HEK293 (cell line): ENCODE data around the gene CHCHD6.

ENCODE experiments used
- CTCF ChIA-PET: fragments of 350-600 bp; formaldehyde crosslinking; extraction: SDS; loops from one replicate; lab custom pipeline; 2021; ENCODE audit warnings: antibody characterized with exemption; lab: Yijun Ruan, JAX
- POLR2A ChIA-PET: fragments of 300-600 bp; formaldehyde crosslinking; extraction: SDS; loops from one replicate; lab custom pipeline; 2020; ENCODE audit warnings: antibody characterized with exemption, inconsistent platforms; lab: Yijun Ruan, JAX
- H3K27ac ChIP-seq: fragments of 200-500 bp; sonication (Bioruptor generic); 2 replicates; pipeline ENCODE4 v1.5.1; 2014; ENCODE audit warnings: low read depth, low read length, control low read depth, inconsistent platforms; ENCODE audit errors: extremely low read depth
- H3K36me3 ChIP-seq, 2 experiments: fragments of 200-500 bp in 1 of 2; sonication (Bioruptor generic) in 1 of 2; 1 replicate in 1 of 2; 2 replicates in 1 of 2; pipeline ENCODE4 v1.5.1; 2014 to 2017; ENCODE audit warnings: inconsistent platforms in 2 of 2, low read length in 2 of 2; ENCODE audit not compliant: control insufficient read depth in 2 of 2, insufficient read depth in 1 of 2
- H3K4me1 ChIP-seq: fragments of 200-500 bp; sonication (Bioruptor generic); 2 replicates; pipeline ENCODE4 v1.5.1; 2014; ENCODE audit warnings: mild to moderate bottlenecking, low read length, inconsistent platforms; ENCODE audit not compliant: control insufficient read depth, insufficient read depth
- H3K4me3 ChIP-seq: 2 replicates; pipeline ENCODE4 v1.5.1; 2011; ENCODE audit warnings: low read depth, mild to moderate bottlenecking, control low read depth, low read length, moderate library complexity
- H3K9me3 ChIP-seq: fragments of 200-500 bp; sonication (Bioruptor generic); 2 replicates; pipeline ENCODE4 v1.5.1; 2014; ENCODE audit warnings: low read depth, low read length, inconsistent platforms; ENCODE audit not compliant: control insufficient read depth, insufficient read depth
- BCL11B ChIP-seq: fragments of 450-650 bp; formaldehyde crosslinking; IDR thresholded peaks from 2 replicates; pipeline ENCODE4 v1.5.1; 2016; ENCODE audit warnings: low read depth, missing biosample characterization, missing genetic modification characterization
- EGR2 ChIP-seq: fragments of 450-650 bp; formaldehyde crosslinking; IDR thresholded peaks from 2 replicates; pipeline ENCODE4 v1.5.1; 2016; ENCODE audit warnings: low read depth, missing biosample characterization, missing genetic modification characterization
- GLIS2 ChIP-seq: fragments of 450-650 bp; formaldehyde crosslinking; IDR thresholded peaks from 2 replicates; pipeline ENCODE4 v1.5.1; 2016; ENCODE audit warnings: missing biosample characterization, missing genetic modification characterization
- IKZF3 ChIP-seq: fragments of 450-650 bp; IDR thresholded peaks from 2 replicates; pipeline ENCODE4 v1.5.0; 2018; ENCODE audit warnings: missing biosample characterization, mild to moderate bottlenecking, missing genetic modification characterization, moderate library complexity
- KLF1 ChIP-seq: fragments of 450-650 bp; formaldehyde crosslinking; IDR thresholded peaks from 2 replicates; pipeline ENCODE4 v1.5.1; 2016; ENCODE audit warnings: missing biosample characterization, missing genetic modification characterization
- MEIS1 ChIP-seq: sonication (generic); formaldehyde crosslinking; IDR thresholded peaks from 2 replicates; pipeline ENCODE4 v1.8.1; 2022; ENCODE audit warnings: missing genetic modification reagents, mild to moderate bottlenecking, borderline replicate concordance
- MZF1 ChIP-seq: fragments of 450-650 bp; formaldehyde crosslinking; IDR thresholded peaks from 2 replicates; pipeline ENCODE4 v1.5.1; 2017; ENCODE audit warnings: missing biosample characterization, missing genetic modification characterization, borderline replicate concordance
- OSR2 ChIP-seq: fragments of 450-650 bp; formaldehyde crosslinking; IDR thresholded peaks from 2 replicates; pipeline ENCODE4 v1.5.1; 2016; ENCODE audit warnings: missing biosample characterization, missing genetic modification characterization
- REPIN1 ChIP-seq: fragments of 450-650 bp; formaldehyde crosslinking; IDR thresholded peaks from 2 replicates; pipeline ENCODE4 v1.5.1; 2017; ENCODE audit warnings: missing biosample characterization, missing genetic modification characterization, low read depth
- SCRT2 ChIP-seq: fragments of 450-650 bp; formaldehyde crosslinking; IDR thresholded peaks from 2 replicates; pipeline ENCODE4 v1.5.1; 2016; ENCODE audit warnings: missing biosample characterization, missing genetic modification characterization
- ZBTB8A ChIP-seq: fragments of 450-650 bp; formaldehyde crosslinking; IDR thresholded peaks from 2 replicates; pipeline ENCODE4 v1.5.1; 2016; ENCODE audit warnings: missing biosample characterization, missing genetic modification characterization
- ZFP3 ChIP-seq: fragments of 450-650 bp; formaldehyde crosslinking; IDR thresholded peaks from 2 replicates; pipeline ENCODE4 v1.5.1; 2016; ENCODE audit warnings: low read depth, missing biosample characterization, missing genetic modification characterization
- ZNF10 ChIP-seq: fragments of 450-650 bp; formaldehyde crosslinking; IDR thresholded peaks from 2 replicates; pipeline ENCODE4 v1.5.1; 2017; ENCODE audit warnings: missing biosample characterization, missing genetic modification characterization
- ZNF138 ChIP-seq: fragments of 450-650 bp; formaldehyde crosslinking; IDR thresholded peaks from 2 replicates; pipeline ENCODE4 v1.5.1; 2016; ENCODE audit warnings: missing biosample characterization, missing genetic modification characterization, borderline replicate concordance
- ZNF214 ChIP-seq: fragments of 450-650 bp; formaldehyde crosslinking; IDR thresholded peaks from 2 replicates; pipeline ENCODE4 v1.5.1; 2017; ENCODE audit warnings: missing biosample characterization, mild to moderate bottlenecking, missing genetic modification characterization, borderline replicate concordance
- ZNF221 ChIP-seq: fragments of 450-650 bp; formaldehyde crosslinking; IDR thresholded peaks from 2 replicates; pipeline ENCODE4 v1.5.1; 2017; ENCODE audit warnings: missing biosample characterization, missing genetic modification characterization, borderline replicate concordance
- ZNF239 ChIP-seq: fragments of 450-650 bp; formaldehyde crosslinking; IDR thresholded peaks from 2 replicates; pipeline ENCODE4 v1.5.1; 2016; ENCODE audit warnings: missing biosample characterization, missing genetic modification characterization
- ZNF311 ChIP-seq: fragments of 450-650 bp; formaldehyde crosslinking; IDR thresholded peaks from 2 replicates; pipeline ENCODE4 v1.5.1; 2017; ENCODE audit warnings: missing biosample characterization, missing genetic modification characterization, borderline replicate concordance
- ZNF416 ChIP-seq: fragments of 450-650 bp; formaldehyde crosslinking; IDR thresholded peaks from 2 replicates; pipeline ENCODE4 v1.5.1; 2016; ENCODE audit warnings: missing biosample characterization, missing genetic modification characterization
- ZNF621 ChIP-seq: fragments of 450-650 bp; formaldehyde crosslinking; IDR thresholded peaks from 2 replicates; pipeline ENCODE4 v1.5.1; 2017; ENCODE audit warnings: missing biosample characterization, missing genetic modification characterization
- ZNF624 ChIP-seq: fragments of 450-650 bp; formaldehyde crosslinking; IDR thresholded peaks from 2 replicates; pipeline ENCODE4 v1.5.1; 2017; ENCODE audit warnings: missing biosample characterization, missing genetic modification characterization
- ZNF747 ChIP-seq: fragments of 450-650 bp; formaldehyde crosslinking; IDR thresholded peaks from 2 replicates; pipeline ENCODE4 v1.5.1; 2016; ENCODE audit warnings: missing biosample characterization, missing genetic modification characterization
- TF ChIP-seq, protein P1 (sequence below): fragments of 450-650 bp; formaldehyde crosslinking; IDR thresholded peaks from 2 replicates; pipeline ENCODE4 v1.5.1; 2016; ENCODE audit warnings: missing biosample characterization, missing genetic modification characterization
- TF ChIP-seq, protein P2 (sequence below): fragments of 450-650 bp; formaldehyde crosslinking; IDR thresholded peaks from 2 replicates; pipeline ENCODE4 v1.5.1; 2016; ENCODE audit warnings: missing biosample characterization, missing genetic modification characterization
- TF ChIP-seq, protein P3 (sequence below): fragments of 450-650 bp; formaldehyde crosslinking; IDR thresholded peaks from 2 replicates; pipeline ENCODE4 v1.5.1; 2016; ENCODE audit warnings: missing biosample characterization, missing genetic modification characterization
- TF ChIP-seq, protein P4 (sequence below): fragments of 450-650 bp; formaldehyde crosslinking; IDR thresholded peaks from 2 replicates; pipeline ENCODE4 v1.5.1; 2016; ENCODE audit warnings: missing biosample characterization, missing genetic modification characterization

CHCHD6 gene

DNA sequence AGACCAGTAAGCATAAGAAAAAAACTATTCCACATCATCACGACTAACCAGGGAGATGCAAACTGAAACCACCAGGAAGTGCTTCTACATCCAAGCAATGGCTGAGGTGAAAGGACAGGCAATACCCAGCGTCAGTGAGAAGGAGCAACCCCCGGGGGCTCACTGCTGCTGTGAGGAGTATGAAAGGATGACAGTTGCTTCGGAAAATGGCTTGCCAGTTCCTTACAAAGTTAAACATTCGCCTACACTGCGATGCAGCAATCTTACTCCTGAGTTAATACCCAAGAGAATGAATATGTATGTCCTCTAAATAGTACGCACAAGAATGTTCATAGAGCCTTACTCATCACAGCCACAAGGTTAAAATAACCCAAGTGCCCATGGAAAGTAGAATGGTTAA lies 265.5 kb downstream of the CHCHD6 start:
- CTCF ChIA-PET: no interaction called here
- POLR2A ChIA-PET: no interaction called here

DNA sequence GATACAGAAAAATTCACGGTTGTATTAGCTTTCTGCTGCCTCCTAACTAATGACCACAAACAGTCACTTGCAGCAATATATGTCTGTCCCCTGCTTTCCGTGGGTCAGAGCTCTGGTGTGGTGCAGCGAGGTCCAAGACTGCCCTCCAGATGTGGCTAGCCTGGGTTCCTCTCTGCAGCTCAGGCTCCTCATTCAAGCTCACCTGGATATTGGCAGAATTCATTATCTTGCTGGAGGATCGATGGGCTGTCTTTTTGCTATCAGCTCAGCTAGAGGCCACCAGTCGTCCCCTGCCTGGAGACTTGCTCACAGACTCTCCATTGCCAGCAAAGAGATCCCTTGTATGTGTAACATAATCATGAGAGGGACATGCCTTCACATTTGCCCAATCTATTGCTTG lies 266.1 kb downstream of the CHCHD6 start:
- CTCF ChIA-PET: interaction anchor here (1.0 kb wide), 1 partner anchor 290 kb away, joined by 3 read pairs; no protein-coding TSS in a partner anchor

More for the DNA sequence above, 265.5 kb downstream of the CHCHD6 start:
- Histone ChIP-seq H3K27ac (no peak overlapping the region), H3K4me1 (no peaks in the 10 kb centered on the region), H3K9me3 (no peaks in the 10 kb centered on the region), H3K36me3 (no peaks in the 10 kb centered on the region), H3K4me3 (no peak overlapping the region)
- no peak for TF ChIP-seq BCL11B (tag by site-specific recombination)
- no peak for TF ChIP-seq ZNF138 (tag by site-specific recombination)
- TF ChIP-seq ZNF747: no peak
- TF ChIP-seq EGR2 (tag by site-specific recombination): no peak
- TF ChIP-seq ZNF311 (tag by site-specific recombination): no peak
- no peak for TF ChIP-seq ZFP3 (tag by site-specific recombination)
- TF ChIP-seq ZNF416 (tag by site-specific recombination): no peak
- TF ChIP-seq IKZF3 (tag by site-specific recombination): no peak
- no peak for TF ChIP-seq KLF1 (tag by site-specific recombination)
- TF ChIP-seq MEIS1 (CRISPR knock-in tag): no peak
- no peak for TF ChIP-seq ZNF221 (tag by site-specific recombination)

DNA sequence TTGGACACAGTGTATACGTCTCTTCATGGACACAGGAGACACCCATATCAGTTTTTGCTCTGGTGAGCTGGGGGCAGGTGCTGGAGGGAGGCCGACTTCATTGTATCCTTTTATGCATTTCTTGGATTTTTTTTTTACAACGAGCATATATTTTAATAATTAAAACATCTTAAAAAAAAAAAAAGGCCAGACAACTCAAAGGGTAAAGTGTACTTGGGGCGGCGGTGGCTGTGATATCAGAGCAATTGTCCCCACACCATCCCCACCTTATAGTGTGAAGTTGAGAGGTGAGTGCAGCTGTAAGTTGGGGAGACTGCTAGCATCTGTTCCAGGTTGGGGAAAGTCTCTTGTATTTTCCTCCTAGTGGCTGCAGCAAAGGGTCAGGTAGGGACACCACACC lies 266.9 kb downstream of the CHCHD6 start:
- POLR2A ChIA-PET: no interaction called here
- no peak overlapping the region for H3K4me3 ChIP-seq
- no peaks in the 10 kb centered on the region for H3K9me3 ChIP-seq
- no peaks in the 10 kb centered on the region for H3K4me1 ChIP-seq
- CTCF ChIA-PET: interaction anchor here (0.6 to 1.4 kb wide), 4 partner anchors 11 to 577 kb away, joined by 3 to 7 read pairs (median 4); partner anchors contain the start of gene PLXNA1
- no peaks in the 10 kb centered on the region for H3K36me3 ChIP-seq
- no peak overlapping the region for H3K27ac ChIP-seq
- TF ChIP-seq, protein P1, sequence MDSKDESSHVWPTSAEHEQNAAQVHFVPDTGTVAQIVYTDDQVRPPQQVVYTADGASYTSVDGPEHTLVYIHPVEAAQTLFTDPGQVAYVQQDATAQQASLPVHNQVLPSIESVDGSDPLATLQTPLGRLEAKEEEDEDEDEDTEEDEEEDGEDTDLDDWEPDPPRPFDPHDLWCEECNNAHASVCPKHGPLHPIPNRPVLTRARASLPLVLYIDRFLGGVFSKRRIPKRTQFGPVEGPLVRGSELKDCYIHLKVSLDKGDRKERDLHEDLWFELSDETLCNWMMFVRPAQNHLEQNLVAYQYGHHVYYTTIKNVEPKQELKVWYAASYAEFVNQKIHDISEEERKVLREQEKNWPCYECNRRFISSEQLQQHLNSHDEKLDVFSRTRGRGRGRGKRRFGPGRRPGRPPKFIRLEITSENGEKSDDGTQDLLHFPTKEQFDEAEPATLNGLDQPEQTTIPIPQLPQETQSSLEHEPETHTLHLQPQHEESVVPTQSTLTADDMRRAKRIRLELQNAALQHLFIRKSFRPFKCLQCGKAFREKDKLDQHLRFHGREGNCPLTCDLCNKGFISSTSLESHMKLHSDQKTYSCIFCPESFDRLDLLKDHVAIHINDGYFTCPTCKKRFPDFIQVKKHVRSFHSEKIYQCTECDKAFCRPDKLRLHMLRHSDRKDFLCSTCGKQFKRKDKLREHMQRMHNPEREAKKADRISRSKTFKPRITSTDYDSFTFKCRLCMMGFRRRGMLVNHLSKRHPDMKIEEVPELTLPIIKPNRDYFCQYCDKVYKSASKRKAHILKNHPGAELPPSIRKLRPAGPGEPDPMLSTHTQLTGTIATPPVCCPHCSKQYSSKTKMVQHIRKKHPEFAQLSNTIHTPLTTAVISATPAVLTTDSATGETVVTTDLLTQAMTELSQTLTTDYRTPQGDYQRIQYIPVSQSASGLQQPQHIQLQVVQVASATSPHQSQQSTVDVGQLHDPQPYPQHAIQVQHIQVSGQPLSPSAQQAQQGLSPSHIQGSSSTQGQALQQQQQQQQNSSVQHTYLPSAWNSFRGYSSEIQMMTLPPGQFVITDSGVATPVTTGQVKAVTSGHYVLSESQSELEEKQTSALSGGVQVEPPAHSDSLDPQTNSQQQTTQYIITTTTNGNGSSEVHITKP (tag by site-specific recombination): no peak
- TF ChIP-seq, protein P2, sequence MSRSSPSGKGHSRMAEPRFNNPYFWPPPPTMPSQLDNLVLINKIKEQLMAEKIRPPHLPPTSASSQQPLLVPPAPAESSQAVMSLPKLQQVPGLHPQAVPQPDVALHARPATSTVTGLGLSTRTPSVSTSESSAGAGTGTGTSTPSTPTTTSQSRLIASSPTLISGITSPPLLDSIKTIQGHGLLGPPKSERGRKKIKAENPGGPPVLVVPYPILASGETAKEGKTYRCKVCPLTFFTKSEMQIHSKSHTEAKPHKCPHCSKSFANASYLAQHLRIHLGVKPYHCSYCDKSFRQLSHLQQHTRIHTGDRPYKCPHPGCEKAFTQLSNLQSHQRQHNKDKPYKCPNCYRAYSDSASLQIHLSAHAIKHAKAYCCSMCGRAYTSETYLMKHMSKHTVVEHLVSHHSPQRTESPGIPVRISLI (tag by site-specific recombination): no peak
- TF ChIP-seq, protein P3, sequence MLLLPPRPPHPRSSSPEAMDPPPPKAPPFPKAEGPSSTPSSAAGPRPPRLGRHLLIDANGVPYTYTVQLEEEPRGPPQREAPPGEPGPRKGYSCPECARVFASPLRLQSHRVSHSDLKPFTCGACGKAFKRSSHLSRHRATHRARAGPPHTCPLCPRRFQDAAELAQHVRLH (tag by site-specific recombination): no peak
- TF ChIP-seq ZNF239 (tag by site-specific recombination) (no peak), ZNF621 (no peak), MZF1 (no peak), GLIS2 (tag by site-specific recombination) (no peak), ZNF214 (tag by site-specific recombination) (no peak), ZNF10 (tag by site-specific recombination) (no peak), ZNF416 (tag by site-specific recombination) (no peak), ZBTB8A (no peak), REPIN1 (tag by site-specific recombination) (no peak), KLF1 (tag by site-specific recombination) (no peak)
- TF ChIP-seq, protein P4, sequence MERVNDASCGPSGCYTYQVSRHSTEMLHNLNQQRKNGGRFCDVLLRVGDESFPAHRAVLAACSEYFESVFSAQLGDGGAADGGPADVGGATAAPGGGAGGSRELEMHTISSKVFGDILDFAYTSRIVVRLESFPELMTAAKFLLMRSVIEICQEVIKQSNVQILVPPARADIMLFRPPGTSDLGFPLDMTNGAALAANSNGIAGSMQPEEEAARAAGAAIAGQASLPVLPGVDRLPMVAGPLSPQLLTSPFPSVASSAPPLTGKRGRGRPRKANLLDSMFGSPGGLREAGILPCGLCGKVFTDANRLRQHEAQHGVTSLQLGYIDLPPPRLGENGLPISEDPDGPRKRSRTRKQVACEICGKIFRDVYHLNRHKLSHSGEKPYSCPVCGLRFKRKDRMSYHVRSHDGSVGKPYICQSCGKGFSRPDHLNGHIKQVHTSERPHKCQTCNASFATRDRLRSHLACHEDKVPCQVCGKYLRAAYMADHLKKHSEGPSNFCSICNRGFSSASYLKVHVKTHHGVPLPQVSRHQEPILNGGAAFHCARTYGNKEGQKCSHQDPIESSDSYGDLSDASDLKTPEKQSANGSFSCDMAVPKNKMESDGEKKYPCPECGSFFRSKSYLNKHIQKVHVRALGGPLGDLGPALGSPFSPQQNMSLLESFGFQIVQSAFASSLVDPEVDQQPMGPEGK: no peak

More for the DNA sequence above, 266.1 kb downstream of the CHCHD6 start:
- Histone ChIP-seq H3K9me3 (no peaks in the 10 kb centered on the region), H3K36me3 (no peaks in the 10 kb centered on the region), H3K4me1 (no peaks in the 10 kb centered on the region)
- POLR2A ChIA-PET: no interaction called here
- no peak for TF ChIP-seq SCRT2 (tag by site-specific recombination)
- no peak for TF ChIP-seq OSR2 (tag by site-specific recombination)
- no peak for TF ChIP-seq ZNF624 (tag by site-specific recombination)
- TF ChIP-seq, all 188 proteins: peak for 0
- no peak overlapping the region for H3K27ac ChIP-seq
- H3K4me3 ChIP-seq: no peak overlapping the region
